Muscle of leg (tissue), 11 donors: Measurements from ENCODE around the gene RNU1-4. TPM values are rescaled to one million over a fixed set of nuclear protein-coding genes. Genes with fewer than 3 reads are reported as not detected.
A peak's percentile ranks its signal among the peaks of the same experiment; 100 is the strongest.
"Not testable (repeated sequence)": the region's sequence is repeated elsewhere in the genome, so short reads cannot be mapped to it uniquely, and the experiment has no call there.

Experiments
- DNase-seq: peaks from one replicate; pipeline ENCODE4 v3.0.0; 2013
- H3K27ac ChIP-seq: one replicate; pipeline ENCODE4 v1.5.1; 2013; ENCODE audit warnings: mild to moderate bottlenecking, low read length, control low read depth
- H3K27me3 ChIP-seq: one replicate; pipeline ENCODE4 v1.6.1; 2013; ENCODE audit warnings: low read length; ENCODE audit not compliant: control insufficient read depth, insufficient read depth
- H3K36me3 ChIP-seq: one replicate; pipeline ENCODE4 v1.6.1; 2013; ENCODE audit warnings: low read length; ENCODE audit not compliant: control insufficient read depth, insufficient read depth
- H3K4me1 ChIP-seq: one replicate; pipeline ENCODE4 v1.6.1; 2013; ENCODE audit warnings: low read length; ENCODE audit not compliant: control insufficient read depth, insufficient read depth
- H3K4me3 ChIP-seq: one replicate; pipeline ENCODE4 v1.5.1; 2013; ENCODE audit warnings: low read length, control low read depth
- H3K9me3 ChIP-seq: replicated peaks from 2 replicates; pipeline ENCODE4 v1.6.1; 2013; ENCODE audit warnings: low read depth, low read length; ENCODE audit not compliant: control insufficient read depth
- WGBS: methylation state at CpG from one replicate; pipeline ENCODE4 v1.1.5; 2013; ENCODE audit warnings: missing lambda C conversion rate; ENCODE audit not compliant: insufficient coverage; 5-methylcytosine and 5-hydroxymethylcytosine counted together
- polyA plus RNA-seq, 8 donors: library from polyadenylated mRNA; unstranded; fragments of 120-200 nt; gene quantifications; one replicate each; pipeline versions ENCODE4 v1.2.1 to v1.2.3, GENCODE V29; 2013; ENCODE audit warnings: inconsistent platforms in 1 of 8, low replicate concordance in 1 of 8; ENCODE audit not compliant: insufficient read length in 8 of 8, insufficient read depth in 1 of 8
- total RNA-seq: library from RNA; stranded (reverse); fragments of 120-200 nt; gene quantifications from one replicate; pipeline ENCODE4 v1.2.4, GENCODE V29; 2013

Gene RNU1-4
- total and polyA plus RNA-seq, 9 donors = 2,384 TPM; not detected in 8

DNA sequence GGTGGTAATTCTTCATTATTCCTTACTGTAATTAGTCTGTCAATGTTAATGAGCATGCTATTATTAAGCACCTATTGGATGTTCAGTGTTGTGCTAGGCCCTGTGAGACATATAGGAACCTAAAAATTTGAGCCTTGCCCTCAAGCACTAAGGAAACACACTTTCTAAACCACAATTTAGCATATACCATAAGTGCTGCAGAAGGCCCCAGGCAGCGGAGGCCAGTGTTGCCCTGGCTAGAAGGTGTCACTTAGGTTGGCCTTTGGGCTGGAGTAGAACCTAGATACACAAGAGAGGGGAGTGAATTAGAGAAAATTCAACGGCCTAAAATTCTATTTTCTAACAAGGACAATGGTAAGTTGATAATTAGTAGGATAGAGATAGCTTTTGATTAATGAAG lies 44.6 kb downstream of the RNU1-4 start:
- H3K36me3 ChIP-seq, H3K27ac ChIP-seq, H3K4me3 ChIP-seq, H3K9me3 ChIP-seq, DNase-seq, H3K4me1 ChIP-seq, H3K27me3 ChIP-seq: not testable (repeated sequence)
- WGBS = no CpG with 5 or more reads among the region's 2 CpGs

DNA sequence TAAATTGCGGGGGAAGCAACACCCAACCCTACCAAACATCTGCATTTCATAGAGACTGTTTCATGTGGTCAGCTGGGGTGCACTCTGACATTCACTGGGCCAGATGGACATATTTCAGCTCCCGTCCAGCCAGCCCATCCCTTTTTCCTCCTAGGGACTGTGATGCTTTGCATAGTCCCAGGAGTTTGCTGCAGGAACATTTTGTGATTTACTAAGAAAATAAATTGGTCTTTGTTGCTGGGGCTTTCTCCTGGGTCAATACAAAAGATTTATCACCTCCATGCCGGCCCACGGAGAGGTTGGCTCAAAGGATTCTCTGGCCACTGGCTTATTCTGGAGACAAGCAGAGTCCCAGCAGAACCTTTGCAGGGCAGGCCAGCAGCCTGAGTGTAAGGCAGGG lies 46.0 kb downstream of the RNU1-4 start:
- not testable (repeated sequence) for H3K4me3 ChIP-seq, H3K27ac ChIP-seq, H3K27me3 ChIP-seq, H3K4me1 ChIP-seq, H3K9me3 ChIP-seq, H3K36me3 ChIP-seq
- no CpG with 5 or more reads among the region's 4 CpGs for WGBS
- DNase-seq = peak; percentile 35

DNA sequence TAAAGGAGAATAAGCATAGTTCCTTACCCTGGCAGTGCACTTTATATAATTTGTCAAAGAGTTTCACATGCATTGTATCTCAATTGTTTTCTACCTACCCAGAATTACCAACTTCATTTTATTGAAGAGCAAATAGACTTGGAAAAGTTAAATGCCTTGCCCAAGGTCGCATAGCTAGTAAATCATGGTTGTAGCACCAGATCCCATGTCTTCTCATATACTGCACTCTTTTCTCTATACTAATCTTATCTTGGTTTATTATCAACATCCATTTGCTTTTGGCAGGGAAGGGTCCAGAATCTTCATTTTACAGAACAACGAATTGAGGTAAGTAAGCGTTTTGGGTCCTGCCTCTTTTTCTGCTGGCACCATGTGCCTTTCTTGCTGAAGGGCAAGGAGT lies 46.9 kb downstream of the RNU1-4 start:
- no CpG with 5 or more reads among the region's 3 CpGs for whole genome bisulfite sequencing
- not testable (repeated sequence) for H3K27ac ChIP-seq, H3K27me3 ChIP-seq, DNase-seq, H3K4me3 ChIP-seq, H3K36me3 ChIP-seq, H3K9me3 ChIP-seq, H3K4me1 ChIP-seq

DNA sequence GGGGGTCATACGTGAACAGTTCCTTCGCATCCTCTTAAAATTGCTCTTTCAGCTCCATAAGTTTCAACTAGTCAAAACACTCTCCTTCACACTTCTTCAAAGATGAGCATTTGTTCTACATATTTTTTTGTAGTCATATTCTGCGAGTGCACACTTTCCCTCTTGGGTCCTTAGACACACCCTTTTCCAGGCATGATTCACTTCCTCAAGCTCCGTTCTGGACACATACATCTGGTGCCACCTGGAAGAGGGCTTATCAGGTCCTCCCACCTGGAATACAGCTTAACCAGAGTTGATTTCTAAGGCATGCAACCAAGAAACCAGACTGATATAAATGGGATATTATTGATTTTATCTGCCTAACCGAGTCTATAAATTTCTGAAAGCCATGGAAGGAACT lies 47.4 kb downstream of the RNU1-4 start:
- not testable (repeated sequence) for H3K36me3 ChIP-seq, H3K27ac ChIP-seq, H3K4me1 ChIP-seq, DNase-seq, H3K27me3 ChIP-seq, H3K9me3 ChIP-seq, H3K4me3 ChIP-seq
- no CpG with 5 or more reads among the region's 5 CpGs for WGBS

Other genes starting within 250 kb of the RNU1-4 start
- 2,384 TPM for gene RNU1-1, start 226.2 kb upstream of the RNU1-4 start, total RNA-seq
- gene RNU1-1, start 226.2 kb upstream of the RNU1-4 start, polyA plus RNA-seq = not detected
- gene NBPF1, start 127.0 kb upstream of the RNU1-4 start, total RNA-seq = 104 TPM
- 100 to 1,000 TPM in 7 of 8 donors, 10 to 100 TPM in 1; 72.6 to 148 (median 115) TPM for gene NBPF1, start 127.0 kb upstream of the RNU1-4 start, polyA plus RNA-seq
- 2,384 TPM for gene RNU1-3, start 73.6 kb upstream of the RNU1-4 start, total RNA-seq
- gene RNU1-3, start 73.6 kb upstream of the RNU1-4 start, polyA plus RNA-seq = not detected
- 2,384 TPM for gene RNU1-2, start 155.5 kb downstream of the RNU1-4 start, total RNA-seq
- gene RNU1-2, start 155.5 kb downstream of the RNU1-4 start, polyA plus RNA-seq = not detected
- 15.2 TPM for gene CROCC, start 181.4 kb downstream of the RNU1-4 start, total RNA-seq
- gene CROCC, start 181.4 kb downstream of the RNU1-4 start, polyA plus RNA-seq = 10 to 100 TPM; 22.1 to 33.1 (median 26.7) TPM
- gene MFAP2, start 240.1 kb downstream of the RNU1-4 start, total RNA-seq = 89.3 TPM
- 100 to 1,000 TPM in 6 of 8 donors, 10 to 100 TPM in 2; 50.1 to 150 (median 113) TPM for gene MFAP2, start 240.1 kb downstream of the RNU1-4 start, polyA plus RNA-seq